Neural cell (in vitro differentiated cells): ENCODE data around the gene THOC2. TPM values are rescaled to one million over a fixed set of nuclear protein-coding genes. Genes with fewer than 3 reads are reported as not detected.
"Not testable (repeated sequence)": the region's sequence is repeated elsewhere in the genome, so short reads cannot be mapped to it uniquely, and the experiment has no call there.

Experiments
- H2AFZ ChIP-seq: fragments of 200-600, 300-800 bp; sonication (generic), shearing (Covaris generic); 2 replicates; pipeline ENCODE4 v1.6.0; 2014; ENCODE audit warnings: low read depth, mild to moderate bottlenecking, antibody characterized with exemption, low read length, moderate library complexity
- H3F3A ChIP-seq: fragments of 200-600 bp; shearing (Covaris generic); 2 replicates; pipeline ENCODE4 v1.6.1; 2016; ENCODE audit warnings: mild to moderate bottlenecking, moderate library complexity, mixed read lengths, antibody characterized with exemption, low read length; ENCODE audit not compliant: insufficient read depth, poor library complexity, severe bottlenecking
- H3K27ac ChIP-seq: fragments of 200-600, 300-800 bp; sonication (generic), shearing (Covaris generic); 2 replicates; pipeline ENCODE4 v1.5.1; 2014; ENCODE audit warnings: mild to moderate bottlenecking, low read length, moderate library complexity
- H3K27me3 ChIP-seq: fragments of 300-800, 200-600 bp; sonication (generic), shearing (Covaris generic); 2 replicates; pipeline ENCODE4 v1.6.0; 2014; ENCODE audit warnings: mild to moderate bottlenecking, low read depth, low read length, moderate library complexity; ENCODE audit not compliant: insufficient read depth
- H3K36me3 ChIP-seq: fragments of 300-800, 200-600 bp; sonication (generic), shearing (Covaris generic); 2 replicates; pipeline ENCODE4 v1.5.1; 2014; ENCODE audit warnings: mild to moderate bottlenecking, antibody characterized with exemption, low read length, moderate library complexity; ENCODE audit not compliant: insufficient read depth
- H3K4me2 ChIP-seq: fragments of 300-800, 200-600 bp; sonication (generic), shearing (Covaris generic); 2 replicates; pipeline ENCODE4 v1.6.0; 2014; ENCODE audit warnings: mild to moderate bottlenecking, low read length
- H3K4me3 ChIP-seq: fragments of 300-800, 200-600 bp; sonication (generic), shearing (Covaris generic); 2 replicates; pipeline ENCODE4 v1.5.1; 2014; ENCODE audit warnings: mild to moderate bottlenecking, low read length, moderate library complexity
- H3K79me2 ChIP-seq: fragments of 200-600 bp; shearing (Covaris generic); replicated peaks from 2 replicates; pipeline ENCODE4 v1.6.0; 2014; ENCODE audit warnings: mild to moderate bottlenecking, low read length, moderate library complexity; ENCODE audit not compliant: insufficient read depth
- H3K9ac ChIP-seq: fragments of 300-800, 200-600 bp; sonication (generic), shearing (Covaris generic); 2 replicates; pipeline ENCODE4 v1.6.1; 2016; ENCODE audit warnings: mild to moderate bottlenecking, low read length, mixed read lengths
- H3K9me2 ChIP-seq: fragments of 200-600 bp; shearing (Covaris generic); 2 replicates; pipeline ENCODE4 v1.6.1; 2016; ENCODE audit warnings: mild to moderate bottlenecking, low read length, mixed read lengths; ENCODE audit not compliant: insufficient read depth
- H3K9me3 ChIP-seq: fragments of 200-600, 300-800 bp; sonication (generic), shearing (Covaris generic); 2 replicates; pipeline ENCODE4 v1.6.1; 2016; ENCODE audit warnings: mild to moderate bottlenecking, mixed run types, low read length, moderate library complexity, mixed read lengths
- H4K20me1 ChIP-seq: fragments of 200-600 bp; shearing (Covaris generic); 2 replicates; pipeline ENCODE4 v1.6.1; 2016; ENCODE audit warnings: mild to moderate bottlenecking, mixed run types; ENCODE audit not compliant: insufficient read depth
- EP300 ChIP-seq: fragments of 450-650 bp; conservative IDR thresholded peaks from 2 replicates; pipeline ENCODE4 v1.6.1; 2014; ENCODE audit warnings: antibody characterized with exemption, mild to moderate bottlenecking, moderate library complexity; ENCODE audit not compliant: poor library complexity, severe bottlenecking
- EZH2 ChIP-seq: fragments of 200-600, 300-800 bp; shearing (Covaris generic), sonication (generic); IDR thresholded peaks from 2 replicates; pipeline ENCODE4 v1.6.1; 2014; ENCODE audit warnings: antibody characterized with exemption, low read length, borderline replicate concordance, mild to moderate bottlenecking; ENCODE audit not compliant: insufficient read depth, poor library complexity, severe bottlenecking
- MXI1 ChIP-seq: fragments of 450-650 bp; conservative IDR thresholded peaks from 2 replicates; pipeline ENCODE4 v1.6.1; 2014; ENCODE audit warnings: antibody characterized with exemption, mild to moderate bottlenecking; ENCODE audit not compliant: poor library complexity, severe bottlenecking
- POLR2AphosphoS5 ChIP-seq: IDR thresholded peaks from 2 replicates; pipeline ENCODE4 v1.6.1; 2012
- RAD21 ChIP-seq: fragments of 450-650 bp; conservative IDR thresholded peaks from 2 replicates; pipeline ENCODE4 v1.6.1; 2014; ENCODE audit warnings: antibody characterized with exemption, mild to moderate bottlenecking, moderate library complexity
- SMC3 ChIP-seq: fragments of 450-650 bp; conservative IDR thresholded peaks from 2 replicates; pipeline ENCODE4 v1.6.1; 2014; ENCODE audit warnings: antibody characterized with exemption, mild to moderate bottlenecking, moderate library complexity; ENCODE audit not compliant: poor library complexity
- TAF1 ChIP-seq: IDR thresholded peaks from 2 replicates; pipeline ENCODE4 v1.6.1; 2012; ENCODE audit warnings: low read depth
- polyA plus RNA-seq: library from polyadenylated mRNA; depleted of rRNA; stranded (reverse); fragments of >200 nt; gene quantifications from 2 replicates; pipeline ENCODE4 v1.2.3, GENCODE V29; 2014
- TF ChIP-seq, protein P1 (sequence below): IDR thresholded peaks from 2 replicates; pipeline ENCODE4 v1.6.1; 2012; ENCODE audit warnings: borderline replicate concordance
- TF ChIP-seq, protein P2 (sequence below): fragments of 450-650 bp; IDR thresholded peaks from 2 replicates; pipeline ENCODE4 v1.5.1; 2014; ENCODE audit warnings: antibody characterized with exemption, mild to moderate bottlenecking, moderate library complexity; ENCODE audit not compliant: poor library complexity, severe bottlenecking

THOC2 gene
- polyA plus RNA-seq, 1 donor from 2014 or later, result 95.4 TPM

DNA sequence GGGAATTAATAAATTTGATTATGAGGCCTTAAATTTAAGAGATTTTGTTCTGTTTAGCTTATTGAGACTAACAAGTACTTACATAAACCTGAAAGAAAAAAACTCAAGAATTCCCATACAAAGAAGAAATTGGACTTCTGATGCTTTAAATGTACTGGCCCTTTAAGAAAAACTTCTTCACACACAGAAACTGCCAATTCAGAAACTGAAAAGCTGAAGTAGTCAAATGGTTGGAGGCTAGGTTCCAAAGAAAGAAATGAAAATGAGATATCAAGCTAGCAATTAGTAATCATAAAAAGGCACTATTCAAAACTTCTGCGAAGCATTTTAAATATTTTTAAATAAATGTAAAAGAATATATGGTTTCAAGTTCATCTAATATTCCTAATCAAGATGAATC is 151.3 kb downstream of the THOC2 start:
- Histone ChIP-seq H3K36me3 (no peaks in the 10 kb centered on the region), H3K9ac (no peak overlapping the region), H3F3A (no peaks in the 10 kb centered on the region), H2AFZ (no peak overlapping the region), H3K9me2 (no peaks in the 10 kb centered on the region), H4K20me1 (no peaks in the 10 kb centered on the region), H3K27me3 (no peaks in the 10 kb centered on the region), H3K4me3 (no peak overlapping the region), H3K27ac (no peak overlapping the region), H3K9me3 (no peaks in the 10 kb centered on the region), H3K79me2 (no peaks in the 10 kb centered on the region), H3K4me2 (no peak overlapping the region)
- TF ChIP-seq, protein P1, sequence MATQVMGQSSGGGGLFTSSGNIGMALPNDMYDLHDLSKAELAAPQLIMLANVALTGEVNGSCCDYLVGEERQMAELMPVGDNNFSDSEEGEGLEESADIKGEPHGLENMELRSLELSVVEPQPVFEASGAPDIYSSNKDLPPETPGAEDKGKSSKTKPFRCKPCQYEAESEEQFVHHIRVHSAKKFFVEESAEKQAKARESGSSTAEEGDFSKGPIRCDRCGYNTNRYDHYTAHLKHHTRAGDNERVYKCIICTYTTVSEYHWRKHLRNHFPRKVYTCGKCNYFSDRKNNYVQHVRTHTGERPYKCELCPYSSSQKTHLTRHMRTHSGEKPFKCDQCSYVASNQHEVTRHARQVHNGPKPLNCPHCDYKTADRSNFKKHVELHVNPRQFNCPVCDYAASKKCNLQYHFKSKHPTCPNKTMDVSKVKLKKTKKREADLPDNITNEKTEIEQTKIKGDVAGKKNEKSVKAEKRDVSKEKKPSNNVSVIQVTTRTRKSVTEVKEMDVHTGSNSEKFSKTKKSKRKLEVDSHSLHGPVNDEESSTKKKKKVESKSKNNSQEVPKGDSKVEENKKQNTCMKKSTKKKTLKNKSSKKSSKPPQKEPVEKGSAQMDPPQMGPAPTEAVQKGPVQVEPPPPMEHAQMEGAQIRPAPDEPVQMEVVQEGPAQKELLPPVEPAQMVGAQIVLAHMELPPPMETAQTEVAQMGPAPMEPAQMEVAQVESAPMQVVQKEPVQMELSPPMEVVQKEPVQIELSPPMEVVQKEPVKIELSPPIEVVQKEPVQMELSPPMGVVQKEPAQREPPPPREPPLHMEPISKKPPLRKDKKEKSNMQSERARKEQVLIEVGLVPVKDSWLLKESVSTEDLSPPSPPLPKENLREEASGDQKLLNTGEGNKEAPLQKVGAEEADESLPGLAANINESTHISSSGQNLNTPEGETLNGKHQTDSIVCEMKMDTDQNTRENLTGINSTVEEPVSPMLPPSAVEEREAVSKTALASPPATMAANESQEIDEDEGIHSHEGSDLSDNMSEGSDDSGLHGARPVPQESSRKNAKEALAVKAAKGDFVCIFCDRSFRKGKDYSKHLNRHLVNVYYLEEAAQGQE, result no peak
- TF ChIP-seq POLR2AphosphoS5, result no peak
- TF ChIP-seq, protein P2, sequence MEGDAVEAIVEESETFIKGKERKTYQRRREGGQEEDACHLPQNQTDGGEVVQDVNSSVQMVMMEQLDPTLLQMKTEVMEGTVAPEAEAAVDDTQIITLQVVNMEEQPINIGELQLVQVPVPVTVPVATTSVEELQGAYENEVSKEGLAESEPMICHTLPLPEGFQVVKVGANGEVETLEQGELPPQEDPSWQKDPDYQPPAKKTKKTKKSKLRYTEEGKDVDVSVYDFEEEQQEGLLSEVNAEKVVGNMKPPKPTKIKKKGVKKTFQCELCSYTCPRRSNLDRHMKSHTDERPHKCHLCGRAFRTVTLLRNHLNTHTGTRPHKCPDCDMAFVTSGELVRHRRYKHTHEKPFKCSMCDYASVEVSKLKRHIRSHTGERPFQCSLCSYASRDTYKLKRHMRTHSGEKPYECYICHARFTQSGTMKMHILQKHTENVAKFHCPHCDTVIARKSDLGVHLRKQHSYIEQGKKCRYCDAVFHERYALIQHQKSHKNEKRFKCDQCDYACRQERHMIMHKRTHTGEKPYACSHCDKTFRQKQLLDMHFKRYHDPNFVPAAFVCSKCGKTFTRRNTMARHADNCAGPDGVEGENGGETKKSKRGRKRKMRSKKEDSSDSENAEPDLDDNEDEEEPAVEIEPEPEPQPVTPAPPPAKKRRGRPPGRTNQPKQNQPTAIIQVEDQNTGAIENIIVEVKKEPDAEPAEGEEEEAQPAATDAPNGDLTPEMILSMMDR, result no peak
- TF ChIP-seq EZH2, result no peak
- no peak for TF ChIP-seq RAD21
- no peak for TF ChIP-seq MXI1
- TF ChIP-seq TAF1, result no peak
- TF ChIP-seq EP300, result no peak
- no peak for TF ChIP-seq SMC3

DNA sequence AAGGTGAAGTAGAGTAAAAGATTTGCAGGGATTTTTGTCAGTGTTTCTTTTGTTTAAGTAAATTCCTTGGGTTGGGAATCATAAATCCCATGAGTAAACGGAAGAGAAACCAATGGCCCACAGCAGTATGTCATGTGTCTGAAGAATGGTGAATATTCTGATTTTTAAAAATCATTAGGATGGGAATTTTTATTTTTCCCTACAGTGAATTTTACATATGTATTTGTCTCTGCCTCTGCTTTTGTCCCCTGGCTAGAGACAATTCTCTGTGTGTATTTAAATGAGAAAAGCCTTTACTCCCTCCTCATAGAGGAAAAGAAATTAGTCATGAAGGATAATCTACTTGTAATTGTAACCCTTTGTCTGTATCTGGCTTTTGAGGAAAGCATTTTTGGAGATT is 152.1 kb downstream of the THOC2 start:
- H3K27me3 ChIP-seq, result no peaks in the 10 kb centered on the region
- H3K9me3 ChIP-seq, result no peaks in the 10 kb centered on the region
- H4K20me1 ChIP-seq, result no peaks in the 10 kb centered on the region
- no peak overlapping the region for H3K9ac ChIP-seq
- no peaks in the 10 kb centered on the region for H3K9me2 ChIP-seq
- no peak overlapping the region for H3K27ac ChIP-seq
- H3K36me3 ChIP-seq, result no peaks in the 10 kb centered on the region
- no peak for TF ChIP-seq MXI1
- no peak for TF ChIP-seq SMC3
- TF ChIP-seq RAD21, result no peak
- no peak for TF ChIP-seq TAF1
- TF ChIP-seq EZH2, result no peak
- TF ChIP-seq POLR2AphosphoS5, result no peak
- TF ChIP-seq, protein P2, result no peak
- no peak for TF ChIP-seq EP300
- TF ChIP-seq, protein P1, result no peak
- H2AFZ ChIP-seq, result no peak overlapping the region
- no peak overlapping the region for H3K4me2 ChIP-seq
- no peaks in the 10 kb centered on the region for H3K79me2 ChIP-seq
- no peaks in the 10 kb centered on the region for H3F3A ChIP-seq
- H3K4me3 ChIP-seq, result no peak overlapping the region

DNA sequence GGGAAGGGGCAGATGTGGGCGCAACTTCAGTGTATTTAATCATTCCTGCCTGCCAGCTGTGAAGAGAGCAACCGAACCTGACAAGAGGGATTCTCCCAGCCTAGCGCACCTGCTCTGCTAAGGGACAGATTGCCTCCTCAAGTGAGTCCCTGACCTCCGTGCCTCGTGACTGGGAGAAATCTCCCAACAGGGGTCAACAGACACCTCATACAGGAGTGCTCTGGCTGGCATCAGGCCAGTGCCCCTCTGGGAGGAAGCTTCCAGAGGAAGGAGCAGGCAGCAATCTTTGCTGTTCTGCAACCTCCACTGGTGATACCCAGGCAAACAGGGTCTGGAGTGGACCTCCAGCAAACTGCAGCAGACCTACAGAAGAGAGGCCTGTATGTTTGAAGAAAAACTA is 158.8 kb downstream of the THOC2 start:
- H3K4me3 ChIP-seq, H3F3A ChIP-seq, H3K9me2 ChIP-seq, H3K27ac ChIP-seq, H3K27me3 ChIP-seq, H3K4me2 ChIP-seq, H3K36me3 ChIP-seq, H3K9ac ChIP-seq, H3K9me3 ChIP-seq, H4K20me1 ChIP-seq, H2AFZ ChIP-seq, H3K79me2 ChIP-seq: not testable (repeated sequence)
